H1 (cell line): ENCODE data around the gene PTPRD. TPM values are rescaled to one million over a fixed set of nuclear protein-coding genes. Genes with fewer than 3 reads are reported as not detected.

Experiments
- CTCF ChIA-PET: fragments of 300-600 bp; sonication (Branson Sonifier 250); formaldehyde crosslinking; loops from one replicate; lab custom pipeline; 2021; ENCODE audit not compliant: partially characterized antibody; lab: Charles Lee
- POLR2A ChIA-PET: fragments of 300-600 bp; sonication (Branson Sonifier 250); formaldehyde crosslinking; loops from one replicate; lab custom pipeline; 2021; ENCODE audit warnings: inconsistent platforms; ENCODE audit not compliant: partially characterized antibody; lab: Charles Lee
- DNase-seq, 2 experiments: peaks; one replicate each; pipeline versions ENCODE4 v3.0.0 to v3.0.0-alpha.2; 2010 to 2022; ENCODE audit warnings: low spot score in 2 of 2, low read depth in 1 of 2, mixed read lengths in 1 of 2
- FAIRE-seq: peaks from 2 replicates; lab custom pipeline; 2011; peaks lifted over from hg19 to GRCh38; lab: Jason Lieb, UNC
- H2AFZ ChIP-seq: 2 replicates; pipeline ENCODE4 v1.8.1; 2012; ENCODE audit warnings: low read length, inconsistent platforms
- H2AK5ac ChIP-seq: 2 replicates; pipeline ENCODE4 v1.6.1; 2013; ENCODE audit warnings: low read depth, low read length
- H2BK120ac ChIP-seq: replicated peaks from 2 replicates; pipeline ENCODE3; 2013; ENCODE audit warnings: low read depth, low read length, inconsistent platforms
- H2BK12ac ChIP-seq: 2 replicates; pipeline ENCODE4 v1.6.1; 2013; ENCODE audit warnings: low read depth, low read length
- H2BK15ac ChIP-seq: 2 replicates; pipeline ENCODE4 v1.6.1; 2013; ENCODE audit warnings: low read length
- H2BK20ac ChIP-seq: 2 replicates; pipeline ENCODE4 v1.6.1; 2013; ENCODE audit warnings: low read length
- H2BK5ac ChIP-seq: 2 replicates; pipeline ENCODE4 v1.6.1; 2013; ENCODE audit warnings: low read depth, low read length
- H3K14ac ChIP-seq: 2 replicates; pipeline ENCODE4 v1.6.1; 2013; ENCODE audit warnings: inconsistent platforms; ENCODE audit not compliant: insufficient read length
- H3K18ac ChIP-seq: 2 replicates; pipeline ENCODE4 v1.6.1; 2013; ENCODE audit warnings: low read length; ENCODE audit errors: extremely low read depth
- H3K23ac ChIP-seq: 2 replicates; pipeline ENCODE4 v1.6.1; 2013; ENCODE audit warnings: inconsistent platforms; ENCODE audit not compliant: insufficient read length
- H3K23me2 ChIP-seq: 2 replicates; pipeline ENCODE4 v1.6.1; 2013; ENCODE audit warnings: low read depth, low read length
- H3K27ac ChIP-seq: 2 replicates; pipeline ENCODE4 v1.6.1; 2011; ENCODE audit warnings: low read depth, low read length, inconsistent platforms
- H3K27me3 ChIP-seq, 4 experiments: replicated peaks in 1 of 4; 1 replicate in 1 of 4; 2 replicates in 3 of 4; pipeline versions ENCODE4 v1.6.1 to v1.8.1; 2011 to 2013; ENCODE audit warnings: low read length in 3 of 4, mild to moderate bottlenecking in 3 of 4, inconsistent platforms in 2 of 4, mixed read lengths in 2 of 4, moderate library complexity in 1 of 4; ENCODE audit not compliant: control insufficient read depth in 3 of 4, insufficient read depth in 3 of 4; ENCODE audit errors: extremely low read depth in 1 of 4
- H3K36me3 ChIP-seq, 4 experiments: 2 replicates each; pipeline versions ENCODE4 v1.6.1 to v1.8.1; 2011 to 2013; ENCODE audit warnings: mild to moderate bottlenecking in 4 of 4, low read length in 3 of 4, moderate library complexity in 2 of 4, control low read depth in 1 of 4, inconsistent platforms in 1 of 4; ENCODE audit not compliant: insufficient read depth in 4 of 4, control insufficient read depth in 2 of 4
- H3K4ac ChIP-seq: replicated peaks from 2 replicates; pipeline ENCODE3; 2013; ENCODE audit warnings: low read length, low read depth, mixed read lengths, inconsistent platforms; ENCODE audit not compliant: insufficient read length
- H3K4me1 ChIP-seq, 4 experiments: replicated peaks in 1 of 4; 1 replicate in 1 of 4; 2 replicates in 3 of 4; pipeline versions ENCODE4 v1.6.1 to v1.8.1; 2011 to 2013; ENCODE audit warnings: low read length in 3 of 4, inconsistent platforms in 2 of 4, mixed read lengths in 1 of 4; ENCODE audit not compliant: insufficient read depth in 4 of 4, control insufficient read depth in 3 of 4
- H3K4me2 ChIP-seq, 2 experiments: 2 replicates each; pipeline versions ENCODE4 v1.6.1 to v1.8.1; 2011 to 2013; ENCODE audit warnings: low read depth in 2 of 2, low read length in 2 of 2, control low read depth in 1 of 2, inconsistent platforms in 1 of 2, mild to moderate bottlenecking in 1 of 2; ENCODE audit not compliant: insufficient read depth in 1 of 2
- H3K4me3 ChIP-seq, 4 experiments: fragments of 200-600, 300-600 bp in 1 of 4; sonication (generic), shearing (Covaris generic), sonication (Bioruptor Twin) in 1 of 4; 2 replicates each; pipeline versions ENCODE4 v1.5.1 to v1.8.1; 2011 to 2016; ENCODE audit warnings: low read length in 4 of 4, low read depth in 3 of 4, control low read depth in 2 of 4, inconsistent platforms in 2 of 4, mild to moderate bottlenecking in 2 of 4, mixed read lengths in 1 of 4, moderate library complexity in 1 of 4; ENCODE audit not compliant: insufficient read depth in 2 of 4; ENCODE audit errors: extremely low read depth in 1 of 4
- H3K56ac ChIP-seq: replicated peaks from 2 replicates; pipeline ENCODE3; 2013; ENCODE audit warnings: low read depth, mild to moderate bottlenecking, mixed read lengths, low read length, inconsistent platforms; ENCODE audit not compliant: insufficient read length
- H3K79me1 ChIP-seq: 2 replicates; pipeline ENCODE4 v1.6.1; 2013; ENCODE audit warnings: low read depth, low read length, control low read depth
- H3K79me2 ChIP-seq, 2 experiments: 2 replicates each; pipeline versions ENCODE4 v1.6.1 to v1.8.1; 2012 to 2013; ENCODE audit warnings: low read length in 2 of 2, mild to moderate bottlenecking in 2 of 2, inconsistent platforms in 1 of 2; ENCODE audit not compliant: insufficient read depth in 2 of 2, control insufficient read depth in 1 of 2
- H3K9ac ChIP-seq, 4 experiments: replicated peaks in 1 of 4; 1 replicate in 1 of 4; 2 replicates in 3 of 4; pipeline versions ENCODE4 v1.6.1 to v1.8.1; 2011 to 2013; ENCODE audit warnings: low read depth in 3 of 4, low read length in 3 of 4, control low read depth in 2 of 4, mild to moderate bottlenecking in 2 of 4, moderate library complexity in 2 of 4, inconsistent platforms in 1 of 4; ENCODE audit errors: extremely low read depth in 1 of 4
- H3K9me3 ChIP-seq, 2 experiments: 2 replicates each; pipeline versions ENCODE4 v1.6.1 to v1.8.1; 2012 to 2013; ENCODE audit warnings: mild to moderate bottlenecking in 2 of 2, moderate library complexity in 2 of 2, control low read depth in 1 of 2, inconsistent platforms in 1 of 2, low read depth in 1 of 2, low read length in 1 of 2, mixed read lengths in 1 of 2; ENCODE audit not compliant: insufficient read depth in 2 of 2
- H4K20me1 ChIP-seq, 2 experiments: replicated peaks in 1 of 2; 2 replicates each; pipeline versions ENCODE3 to v1.8.1; 2011 to 2013; ENCODE audit warnings: inconsistent platforms in 2 of 2, low read length in 2 of 2, mild to moderate bottlenecking in 1 of 2; ENCODE audit not compliant: insufficient read depth in 2 of 2, control insufficient read depth in 1 of 2
- H4K5ac ChIP-seq: 2 replicates; pipeline ENCODE4 v1.6.1; 2013; ENCODE audit warnings: low read length, low read depth, mixed read lengths, inconsistent platforms; ENCODE audit not compliant: insufficient read length
- H4K8ac ChIP-seq: 2 replicates; pipeline ENCODE4 v1.8.0; 2013; ENCODE audit warnings: mild to moderate bottlenecking, moderate library complexity, low read length, inconsistent platforms; ENCODE audit not compliant: insufficient read depth; ENCODE audit errors: extremely low read depth
- H4K91ac ChIP-seq: replicated peaks from 2 replicates; pipeline ENCODE3; 2013; ENCODE audit warnings: low read length, mixed read lengths, inconsistent platforms; ENCODE audit not compliant: insufficient read length
- CBX5 ChIP-seq: fragments of 300-800, 300-1000 bp; sonication (generic); IDR thresholded peaks from 2 replicates; pipeline ENCODE4 v1.7.1; 2016; ENCODE audit warnings: antibody characterized with exemption, low read length, low read depth
- EP300 ChIP-seq, 2 experiments: IDR thresholded peaks; 1 replicate in 1 of 2; 2 replicates in 1 of 2; pipeline ENCODE4 v1.6.1; 2011 to 2012; ENCODE audit warnings: low read depth in 2 of 2, low read length in 2 of 2, mild to moderate bottlenecking in 2 of 2, borderline replicate concordance in 1 of 2, inconsistent platforms in 1 of 2, moderate library complexity in 1 of 2
- TEAD4 ChIP-seq: IDR thresholded peaks from 2 replicates; pipeline ENCODE4 v1.6.1; 2012; ENCODE audit warnings: low read depth, low read length, inconsistent platforms, mixed read lengths
- WGBS, 2 experiments: shearing (Covaris generic) in 1 of 2; methylation state at CpG; one replicate each; pipeline versions ENCODE4 v1.1.6 to v1.1.7; 2013 to 2015; ENCODE audit warnings: low lambda C conversion rate in 2 of 2, mixed read lengths in 2 of 2, inconsistent platforms in 1 of 2, low coverage in 1 of 2, missing lambda C conversion rate in 1 of 2; ENCODE audit not compliant: insufficient replicate concordance in 2 of 2, insufficient coverage in 1 of 2, insufficient read length in 1 of 2; ENCODE audit errors: extremely low coverage in 1 of 2, missing lambda C conversion rate in 1 of 2; 5-methylcytosine and 5-hydroxymethylcytosine counted together
- polyA plus RNA-seq, 7 experiments: library from polyadenylated mRNA; depleted of rRNA in 3 of 7; stranded (reverse) in 5 of 7; unstranded in 2 of 7; fragments of >200 nt in 5 of 7; fragments of 200-250 nt in 2 of 7; gene quantifications; 1 replicate in 5 of 7; 2 replicates in 1 of 7; 4 replicates in 1 of 7; pipeline versions ENCODE4 v1.2.1 to v1.2.3, GENCODE V29; 2011 to 2013; ENCODE audit warnings: missing spikeins in 2 of 7, mixed read lengths in 2 of 7
- total RNA-seq: library from RNA; stranded (reverse); fragmentation: NEBNext Ultra II Directional; extraction: Animal tissue kit (Norgen Biotek cat#: 25700); gene quantifications from 2 replicates; pipeline ENCODE4 v1.2.1, GENCODE V29; 2021

Gene PTPRD
- total and polyA plus RNA-seq, 2 of the 8 experiments (the other 6 are each of a cell fraction or from before 2014, with no cell fraction given): 17.2 to 77.0 TPM

GRCh38 chr9:10007356-10007755, 605.4 kb downstream of the PTPRD start:
- no peaks in the 10 kb centered on the region for H3K79me2 ChIP-seq
- H2BK15ac ChIP-seq: no peak overlapping the region
- H2BK120ac ChIP-seq: no peak overlapping the region
- CTCF ChIA-PET: interaction anchor here (1.2 to 2.9 kb wide), 2 partner anchors 9 to 262 kb away, joined by 4 to 14 read pairs; no protein-coding TSS in a partner anchor
- H3K27ac ChIP-seq: no peak overlapping the region
- no peak overlapping the region for H3K23ac ChIP-seq
- POLR2A ChIA-PET: no interaction called here
- H4K91ac ChIP-seq: no peak overlapping the region
- H4K8ac ChIP-seq: no peak overlapping the region
- H2BK20ac ChIP-seq: no peak overlapping the region
- H3K4ac ChIP-seq: no peak overlapping the region
- H3K14ac ChIP-seq: no peak overlapping the region
- no peaks in the 10 kb centered on the region for H3K23me2 ChIP-seq
- H3K4me2 ChIP-seq: no peak overlapping the region
- no peak overlapping the region for H3K56ac ChIP-seq
- H2BK5ac ChIP-seq: no peak overlapping the region
- FAIRE-seq (no peak), DNase-seq (no peak)
- WGBS, 2 experiments: 95% methylated on average over 5 of the region's 5 CpGs; no CpG with 5 or more reads in 1 of the 2 experiments
- H3K27me3 ChIP-seq: no peaks in the 10 kb centered on the region
- no peaks in the 10 kb centered on the region for H3K9me3 ChIP-seq
- H3K79me1 ChIP-seq: no peaks in the 10 kb centered on the region
- no peak overlapping the region for H4K5ac ChIP-seq
- no peak overlapping the region for H2AFZ ChIP-seq
- H3K4me1 ChIP-seq: peaks cover 0 to 10% (median 3%) of the 10 kb centered on the region in 4 experiments; a peak in 5 of 7 replicates
- no peaks in the 10 kb centered on the region for H3K36me3 ChIP-seq
- no peaks in the 10 kb centered on the region for H4K20me1 ChIP-seq
- H3K18ac ChIP-seq: no peak overlapping the region
- H3K4me3 ChIP-seq: no peak overlapping the region; a peak in 1 of 8 replicates
- H2BK12ac ChIP-seq: no peak overlapping the region
- no peak overlapping the region for H3K9ac ChIP-seq
- H2AK5ac ChIP-seq: no peak overlapping the region
- TF ChIP-seq TEAD4 (no peak), EP300 (IDR thresholded peaks at IDR 0.05; ENCODE audit: borderline replicate concordance in 1 of 2, low read depth in 2 of 2, low read length in 2 of 2) (no peak), CBX5 (no peak)
